Endodermal cell (in vitro differentiated cells): ENCODE measurements around the gene CCNI. TPM values are rescaled to one million over a fixed set of nuclear protein-coding genes. Genes with fewer than 3 reads are reported as not detected.

Source experiments
- DNase-seq: peaks from one replicate; pipeline ENCODE4 v3.0.0-alpha.2; 2017
- H3K27ac ChIP-seq: 2 replicates; pipeline ENCODE4 v1.5.1; 2013; ENCODE audit warnings: mild to moderate bottlenecking, low read depth, low read length, moderate library complexity
- H3K27me3 ChIP-seq: 2 replicates; pipeline ENCODE4 v1.6.1; 2013; ENCODE audit warnings: mild to moderate bottlenecking, low read length, moderate library complexity; ENCODE audit not compliant: insufficient read depth, control insufficient read depth, poor library complexity, severe bottlenecking
- H3K36me3 ChIP-seq: 2 replicates; pipeline ENCODE4 v1.7.0; 2013; ENCODE audit warnings: mild to moderate bottlenecking, low read length, moderate library complexity; ENCODE audit not compliant: control insufficient read depth, insufficient read depth
- H3K4me1 ChIP-seq: one replicate; pipeline ENCODE4 v1.7.0; 2013; ENCODE audit warnings: low read length; ENCODE audit not compliant: control insufficient read depth, insufficient read depth
- H3K4me3 ChIP-seq: 2 replicates; pipeline ENCODE4 v1.5.1; 2013; ENCODE audit warnings: mild to moderate bottlenecking, low read length, moderate library complexity
- H3K9ac ChIP-seq: 2 replicates; pipeline ENCODE4 v1.6.1; 2013; ENCODE audit warnings: mild to moderate bottlenecking, low read length, moderate library complexity; ENCODE audit not compliant: poor library complexity, severe bottlenecking; ENCODE audit errors: extremely low read depth
- H3K9me3 ChIP-seq: 2 replicates; pipeline ENCODE4 v1.6.1; 2013; ENCODE audit warnings: mild to moderate bottlenecking, low read length, moderate library complexity; ENCODE audit not compliant: control insufficient read depth
- H3K27ac Mint-ChIP-seq: 2 replicates; pipeline ENCODE4 v1.8.0; 2020; ENCODE audit warnings: mixed read lengths
- H3K27me3 Mint-ChIP-seq: 2 replicates; pipeline ENCODE4 v1.8.0; 2021; ENCODE audit warnings: mild to moderate bottlenecking, mixed read lengths; ENCODE audit not compliant: insufficient read depth
- H3K36me3 Mint-ChIP-seq: 2 replicates; pipeline ENCODE4 v1.8.0; 2020; ENCODE audit warnings: low read depth, mixed read lengths
- H3K4me1 Mint-ChIP-seq: 2 replicates; pipeline ENCODE4 v1.8.0; 2020; ENCODE audit warnings: mixed read lengths
- H3K4me3 Mint-ChIP-seq: 2 replicates; pipeline ENCODE4 v1.8.0; 2020; ENCODE audit warnings: mild to moderate bottlenecking, moderate library complexity, mixed read lengths
- H3K9me3 Mint-ChIP-seq: 2 replicates; pipeline ENCODE4 v1.8.0; 2020; ENCODE audit warnings: mild to moderate bottlenecking, mixed read lengths
- CTCF ChIP-seq: fragments of 200-600 bp; sonication (generic); conservative IDR thresholded peaks from 2 replicates; pipeline ENCODE4 v1.5.0; 2021; ENCODE audit warnings: antibody characterized with exemption, mild to moderate bottlenecking
- WGBS, 2 experiments: methylation state at CpG; one replicate each; pipeline versions ENCODE4 v1.1.5 to v1.1.7; 2013; ENCODE audit warnings: missing lambda C conversion rate in 2 of 2, mixed read lengths in 1 of 2; ENCODE audit not compliant: insufficient coverage in 1 of 2, insufficient read length in 1 of 2; 5-methylcytosine and 5-hydroxymethylcytosine counted together
- total RNA-seq, 2 donors: library from RNA; stranded (reverse); fragmentation: NEBNext Ultra II Directional in 1 of 2; extraction: Animal tissue kit (Norgen Biotek cat#: 25700) in 1 of 2; gene quantifications; 2 replicates in 1 of 2; 3 replicates in 1 of 2; pipeline ENCODE4 v1.2.1, GENCODE V29; 2021

CCNI gene
- total RNA-seq, 2 donors from 2014 or later = 283 to 302 TPM

GRCh38 chr4:77074981-77075855, 571 bp downstream of the CCNI start:
- H3K4me3 ChIP-seq = peak overlapping the region; percentile 99
- no peak for TF ChIP-seq CTCF
- peak overlapping the region; percentile 99 for H3K9ac ChIP-seq
- H3K9me3 ChIP-seq = no peaks in the 10 kb centered on the region
- peak overlapping the region; percentile 100 for H3K27ac ChIP-seq
- peaks cover 2% of the 10 kb centered on the region for H3K36me3 Mint-ChIP-seq
- H3K27ac Mint-ChIP-seq = peak overlapping the region; percentile 100
- H3K9me3 Mint-ChIP-seq = no peaks in the 10 kb centered on the region
- 0% methylated on average over 8 to 86 of the region's 89 CpGs for WGBS, 2 experiments
- peak; percentile 87 for DNase-seq
- no peaks in the 10 kb centered on the region for H3K36me3 ChIP-seq
- H3K27me3 Mint-ChIP-seq = no peaks in the 10 kb centered on the region
- H3K4me1 Mint-ChIP-seq = peaks cover 15% of the 10 kb centered on the region
- H3K27me3 ChIP-seq = no peaks in the 10 kb centered on the region
- no peak overlapping the region for H3K4me3 Mint-ChIP-seq
- H3K4me1 ChIP-seq = peaks cover 8% of the 10 kb centered on the region

DNA sequence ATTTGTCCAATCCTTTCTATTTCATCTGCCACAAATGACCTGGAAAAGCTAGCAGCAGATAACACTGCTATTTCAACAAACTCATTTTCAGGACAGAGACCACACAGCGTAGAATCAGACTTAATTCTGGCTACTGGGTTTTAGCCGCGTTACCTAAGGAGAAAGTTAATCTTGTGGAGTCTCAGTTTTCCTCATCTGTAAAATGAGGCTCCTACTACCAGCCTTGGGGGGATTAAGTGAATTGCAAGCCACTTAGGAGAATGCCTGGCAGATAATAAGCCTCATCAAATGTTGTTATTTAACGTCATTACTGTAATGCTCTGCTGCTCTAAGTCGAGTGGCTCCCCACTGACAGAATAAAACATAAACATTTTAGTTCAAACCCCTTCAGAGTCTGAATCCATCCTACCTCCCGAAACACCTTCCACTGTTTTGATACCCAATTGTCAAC, 1.4 kb downstream of the CCNI start:
- no peaks in the 10 kb centered on the region for H3K36me3 ChIP-seq
- TF ChIP-seq CTCF = no peak
- no peaks in the 10 kb centered on the region for H3K9me3 Mint-ChIP-seq
- no peaks in the 10 kb centered on the region for H3K9me3 ChIP-seq
- H3K27ac ChIP-seq = no peak overlapping the region
- peaks cover 8% of the 10 kb centered on the region for H3K4me1 ChIP-seq
- H3K27me3 ChIP-seq = no peaks in the 10 kb centered on the region
- H3K27me3 Mint-ChIP-seq = no peaks in the 10 kb centered on the region
- H3K9ac ChIP-seq = peak overlapping the region; percentile 99
- H3K27ac Mint-ChIP-seq = no peak overlapping the region
- H3K4me1 Mint-ChIP-seq = peaks cover 15% of the 10 kb centered on the region
- 22 to 27% methylated on average over 6 of the region's 6 CpGs for WGBS, 2 experiments
- H3K4me3 Mint-ChIP-seq = no peak overlapping the region
- no peak for DNase-seq
- H3K4me3 ChIP-seq = peak overlapping the region; percentile 99
- H3K36me3 Mint-ChIP-seq = peaks cover 2% of the 10 kb centered on the region

DNA sequence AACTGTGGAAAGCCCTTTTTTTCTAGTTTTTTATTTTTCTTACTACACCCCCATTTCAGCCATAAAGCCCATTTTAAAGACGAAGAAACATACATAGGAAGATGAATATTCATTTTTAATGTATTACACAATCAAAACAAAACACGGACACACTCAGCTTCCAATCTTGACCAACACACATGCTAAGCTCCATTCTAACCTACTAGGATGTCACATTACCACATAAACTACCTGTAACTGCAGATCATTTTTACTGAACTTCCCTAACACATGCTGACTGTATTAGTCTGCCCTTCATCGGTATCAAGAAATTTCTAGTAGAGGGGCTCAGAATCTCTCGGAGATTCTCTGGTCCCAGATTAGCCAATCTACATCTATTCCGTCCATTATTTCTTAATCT, 1.8 kb downstream of the CCNI start:
- no peaks in the 10 kb centered on the region for H3K9me3 Mint-ChIP-seq
- H3K4me3 Mint-ChIP-seq = no peak overlapping the region
- H3K36me3 ChIP-seq = peaks cover 2% of the 10 kb centered on the region
- no peak for DNase-seq
- H3K27ac ChIP-seq = no peak overlapping the region
- H3K36me3 Mint-ChIP-seq = peaks cover 2% of the 10 kb centered on the region
- H3K4me1 Mint-ChIP-seq = peaks cover 15% of the 10 kb centered on the region
- H3K4me1 ChIP-seq = peaks cover 8% of the 10 kb centered on the region
- no peak overlapping the region for H3K27ac Mint-ChIP-seq
- H3K27me3 Mint-ChIP-seq = no peaks in the 10 kb centered on the region
- 45 to 49% methylated on average over 4 of the region's 5 CpGs for WGBS, 2 experiments
- no peak for TF ChIP-seq CTCF
- no peaks in the 10 kb centered on the region for H3K9me3 ChIP-seq
- H3K27me3 ChIP-seq = no peaks in the 10 kb centered on the region
- peak overlapping the region; percentile 99 for H3K4me3 ChIP-seq
- peak overlapping the region; percentile 99 for H3K9ac ChIP-seq
